CD4-positive, alpha-beta T cell treated with Interleukin-21 for 1 hour (primary cell): Measurements from ENCODE around the gene CHP2.
A peak's percentile ranks its signal among the peaks of the same experiment; 100 is the strongest.
"Not testable (repeated sequence)": the region's sequence is repeated elsewhere in the genome, so short reads cannot be mapped to it uniquely, and the experiment has no call there.

Experiments
- DNase-seq: peaks from one replicate; pipeline ENCODE4 v3.0.0-alpha.2; 2020

CHP2 gene

GRCh38 chr16:23748630-23749029 lies 6.2 kb upstream of the CHP2 start:
- no peak for DNase-seq

GRCh38 chr16:23751053-23751452 lies 3.8 kb upstream of the CHP2 start:
- not testable (repeated sequence) for DNase-seq

GRCh38 chr16:23753908-23754593 lies 775 bp upstream of the CHP2 start:
- DNase-seq: no peak

- DNase-seq: no peak
Observed at GRCh38 chr16:23755484-23755809, 621 bp downstream of the CHP2 start.

GRCh38 chr16:23757116-23757515 lies 2.3 kb downstream of the CHP2 start:
- DNase-seq: no peak

GRCh38 chr16:23757937-23758619 lies 3.3 kb downstream of the CHP2 start:
- no peak for DNase-seq

- no peak for DNase-seq
Observed at GRCh38 chr16:23765933-23766332, 11.1 kb downstream of the CHP2 start.

GRCh38 chr16:23768581-23768980 lies 13.8 kb downstream of the CHP2 start:
- DNase-seq: no peak

- no peak for DNase-seq
Observed at GRCh38 chr16:23771027-23771426, 16.2 kb downstream of the CHP2 start.

- no peak for DNase-seq
Observed at GRCh38 chr16:23771642-23772041, 16.8 kb downstream of the CHP2 start.

GRCh38 chr16:23773339-23773738 lies 18.5 kb downstream of the CHP2 start:
- DNase-seq: no peak

GRCh38 chr16:23781176-23781575 lies 26.4 kb downstream of the CHP2 start:
- DNase-seq: no peak

GRCh38 chr16:23784811-23785447 lies 30.1 kb downstream of the CHP2 start:
- DNase-seq: no peak

- no peak for DNase-seq
Observed at GRCh38 chr16:23785842-23786241, 31.0 kb downstream of the CHP2 start.

- no peak for DNase-seq
Observed at GRCh38 chr16:23786964-23787561, 32.2 kb downstream of the CHP2 start.

GRCh38 chr16:23788685-23789084 lies 33.9 kb downstream of the CHP2 start:
- DNase-seq: no peak

GRCh38 chr16:23795378-23795777 lies 40.6 kb downstream of the CHP2 start:
- DNase-seq: no peak

GRCh38 chr16:23796941-23797340 lies 42.1 kb downstream of the CHP2 start:
- no peak for DNase-seq

GRCh38 chr16:23801378-23801777 lies 46.6 kb downstream of the CHP2 start:
- peak; percentile 76 for DNase-seq

GRCh38 chr16:23802776-23803175 lies 48.0 kb downstream of the CHP2 start:
- DNase-seq: no peak

GRCh38 chr16:23803591-23804123 lies 48.8 kb downstream of the CHP2 start:
- peak; percentile 78 for DNase-seq

- no peak for DNase-seq
Observed at GRCh38 chr16:23807028-23807427, 52.2 kb downstream of the CHP2 start.
